A673 (cell line): ENCODE measurements around the gene TRIM74.

Experiments used
- CTCF ChIP-seq: fragments of 300-800, 200-600 bp; sonication (generic); conservative IDR thresholded peaks from 2 replicates; pipeline ENCODE4 v1.5.1; 2017; ENCODE audit warnings: low read depth, mild to moderate bottlenecking, antibody characterized with exemption, low read length, moderate library complexity, mixed read lengths
- EZH2 ChIP-seq: fragments of 200-600 bp; sonication (generic); IDR thresholded peaks from 2 replicates; pipeline ENCODE4 v1.6.1; 2017; ENCODE audit warnings: borderline replicate concordance, low read depth, mild to moderate bottlenecking, mixed read lengths, antibody characterized with exemption, low read length; ENCODE audit not compliant: poor library complexity, severe bottlenecking

DNA sequence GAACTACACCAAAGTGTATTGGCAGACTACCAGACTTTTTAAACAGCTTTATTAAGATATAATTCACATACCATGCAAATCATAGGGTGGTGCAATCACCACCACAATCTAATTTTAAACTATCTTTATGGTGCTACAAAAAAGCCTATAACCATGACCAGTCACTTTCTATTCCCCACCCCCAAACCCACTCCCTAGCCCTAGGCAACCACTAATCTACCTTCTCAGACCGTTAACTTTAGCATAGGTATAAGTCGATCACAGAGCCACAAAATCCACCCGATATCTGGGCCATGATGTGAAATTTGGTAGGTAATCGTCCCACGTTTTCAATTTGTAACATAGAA lies 44.9 kb downstream of the TRIM74 start:
- no peak for TF ChIP-seq CTCF
- TF ChIP-seq EZH2: no peak
